Cardiac fibroblast (primary cell): ENCODE measurements around the gene ARHGAP42.

ENCODE experiments used
- DNase-seq, 2 donors: peaks; one replicate each; pipeline versions ENCODE4 v3.0.0 to v3.0.0-alpha.2; 2010; ENCODE audit warnings: low read depth in 2 of 2
- H3K4me3 ChIP-seq, 2 donors: replicated peaks in 1 of 2; 1 replicate in 1 of 2; 2 replicates in 1 of 2; pipeline ENCODE4 v1.5.1; 2011; ENCODE audit warnings: low read depth in 2 of 2, low read length in 2 of 2, mild to moderate bottlenecking in 2 of 2, moderate library complexity in 1 of 2
- TF ChIP-seq, protein P1 (sequence below): IDR thresholded peaks from one replicate; pipeline ENCODE4 v1.5.1; 2011; ENCODE audit warnings: low read depth, mild to moderate bottlenecking, low read length, inconsistent platforms

Gene ARHGAP42

DNA sequence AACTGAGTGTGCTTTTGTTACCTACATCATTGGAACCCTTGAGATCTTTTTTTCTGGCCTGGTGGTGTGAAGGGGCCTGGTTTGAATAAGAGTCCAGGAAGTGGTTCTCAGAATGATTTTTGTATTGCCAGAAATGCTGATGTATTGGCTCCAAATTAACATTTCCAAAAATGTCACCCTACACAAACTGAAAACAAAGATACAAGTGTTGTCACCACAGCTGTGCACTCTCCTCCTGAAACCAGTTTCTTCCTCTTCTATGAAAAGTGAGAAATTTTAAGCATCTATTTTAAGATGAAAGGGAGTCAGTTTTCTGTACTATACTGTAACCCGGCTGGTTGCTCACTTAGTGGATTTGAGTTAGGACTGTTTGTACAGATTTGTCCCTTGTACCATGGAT, 223.7 kb downstream of the ARHGAP42 start:
- no peak overlapping the region for H3K4me3 ChIP-seq
- no peak for DNase-seq
- TF ChIP-seq, protein P1, sequence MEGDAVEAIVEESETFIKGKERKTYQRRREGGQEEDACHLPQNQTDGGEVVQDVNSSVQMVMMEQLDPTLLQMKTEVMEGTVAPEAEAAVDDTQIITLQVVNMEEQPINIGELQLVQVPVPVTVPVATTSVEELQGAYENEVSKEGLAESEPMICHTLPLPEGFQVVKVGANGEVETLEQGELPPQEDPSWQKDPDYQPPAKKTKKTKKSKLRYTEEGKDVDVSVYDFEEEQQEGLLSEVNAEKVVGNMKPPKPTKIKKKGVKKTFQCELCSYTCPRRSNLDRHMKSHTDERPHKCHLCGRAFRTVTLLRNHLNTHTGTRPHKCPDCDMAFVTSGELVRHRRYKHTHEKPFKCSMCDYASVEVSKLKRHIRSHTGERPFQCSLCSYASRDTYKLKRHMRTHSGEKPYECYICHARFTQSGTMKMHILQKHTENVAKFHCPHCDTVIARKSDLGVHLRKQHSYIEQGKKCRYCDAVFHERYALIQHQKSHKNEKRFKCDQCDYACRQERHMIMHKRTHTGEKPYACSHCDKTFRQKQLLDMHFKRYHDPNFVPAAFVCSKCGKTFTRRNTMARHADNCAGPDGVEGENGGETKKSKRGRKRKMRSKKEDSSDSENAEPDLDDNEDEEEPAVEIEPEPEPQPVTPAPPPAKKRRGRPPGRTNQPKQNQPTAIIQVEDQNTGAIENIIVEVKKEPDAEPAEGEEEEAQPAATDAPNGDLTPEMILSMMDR, result no peak

DNA sequence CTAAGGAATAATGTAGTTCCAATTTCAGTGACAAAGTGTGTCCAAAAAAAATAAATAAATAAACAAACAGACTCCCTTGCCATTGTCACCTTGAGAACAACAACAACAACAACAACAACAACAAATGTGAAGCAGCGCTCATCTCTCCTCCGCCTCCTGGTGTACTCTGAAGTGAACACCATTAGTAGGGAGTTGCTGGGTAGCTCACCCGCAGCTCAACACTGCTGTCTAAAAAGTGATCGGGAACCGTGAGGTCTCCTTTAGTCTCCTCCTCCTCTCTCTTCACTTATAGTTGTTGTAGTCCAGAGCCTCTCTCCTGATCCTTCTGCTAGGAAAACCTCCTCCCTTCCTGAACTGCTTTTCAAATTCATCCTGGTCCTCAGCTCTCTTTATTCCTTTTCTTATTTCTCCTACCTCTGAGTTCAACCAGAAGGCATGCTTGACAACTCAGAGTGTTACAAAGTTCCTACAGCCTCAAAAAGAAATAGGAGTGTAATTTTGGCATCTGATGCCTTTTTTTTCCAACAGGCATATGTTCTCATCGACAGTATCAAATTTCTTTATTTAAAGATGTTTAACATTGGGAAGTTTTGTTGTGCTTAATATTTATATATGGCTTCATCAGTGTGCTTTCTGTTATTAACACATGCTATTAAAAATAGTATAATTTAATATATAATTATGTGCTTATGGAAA, 227.5 kb downstream of the ARHGAP42 start:
- TF ChIP-seq, protein P1, result no peak
- DNase-seq, result no peak
- H3K4me3 ChIP-seq, result no peak overlapping the region

DNA sequence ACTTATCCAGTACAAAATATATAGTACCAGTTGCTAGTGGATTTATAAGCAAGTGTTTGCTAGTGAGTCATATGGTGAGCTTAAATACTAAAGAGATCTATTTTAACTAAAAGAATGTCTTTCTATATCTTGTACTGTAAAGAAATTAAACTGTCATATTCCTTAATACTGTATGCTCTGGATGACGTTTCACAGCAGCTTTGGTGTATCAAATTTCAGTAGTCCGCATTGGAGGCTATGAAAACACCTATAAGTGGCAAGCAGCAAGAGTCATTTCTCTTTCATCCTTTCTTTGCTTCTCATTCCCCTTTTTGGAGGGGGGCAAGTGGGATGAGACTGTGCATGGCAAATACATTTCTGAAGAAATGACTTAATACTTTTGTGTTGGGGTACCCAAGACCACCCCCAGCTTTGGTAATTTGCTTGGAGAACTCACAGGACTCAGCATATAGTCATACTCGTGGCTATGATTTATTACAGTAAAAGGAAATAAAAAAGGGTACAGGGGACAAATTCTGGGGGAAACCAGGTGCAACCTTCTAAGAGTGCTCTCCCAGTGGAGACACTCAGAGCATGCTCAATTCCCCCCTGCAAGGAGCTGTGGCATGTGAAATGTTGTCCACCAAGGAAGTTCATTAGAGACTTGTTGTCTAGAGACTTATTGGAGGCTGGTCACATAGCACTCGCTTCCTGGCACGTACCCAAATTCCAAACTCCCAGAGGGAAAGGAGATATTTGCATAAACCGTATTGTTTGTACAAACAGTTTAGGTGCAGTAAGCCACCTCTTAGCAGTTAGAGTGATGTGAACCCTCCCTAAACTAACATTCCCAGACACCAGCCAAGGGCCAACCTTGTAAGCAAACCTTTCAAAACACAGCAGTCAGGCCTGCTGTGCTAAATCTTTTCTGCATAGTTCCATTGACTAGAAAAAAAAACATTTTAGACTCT, 231.7 kb downstream of the ARHGAP42 start:
- no peak overlapping the region for H3K4me3 ChIP-seq
- TF ChIP-seq, protein P1, result no peak
- peak; percentile 21 to 48 for DNase-seq

GRCh38 chr11:100920593-100920992, 233.5 kb downstream of the ARHGAP42 start:
- no peak for DNase-seq
- TF ChIP-seq, protein P1, result no peak
- H3K4me3 ChIP-seq, result no peak overlapping the region

DNA sequence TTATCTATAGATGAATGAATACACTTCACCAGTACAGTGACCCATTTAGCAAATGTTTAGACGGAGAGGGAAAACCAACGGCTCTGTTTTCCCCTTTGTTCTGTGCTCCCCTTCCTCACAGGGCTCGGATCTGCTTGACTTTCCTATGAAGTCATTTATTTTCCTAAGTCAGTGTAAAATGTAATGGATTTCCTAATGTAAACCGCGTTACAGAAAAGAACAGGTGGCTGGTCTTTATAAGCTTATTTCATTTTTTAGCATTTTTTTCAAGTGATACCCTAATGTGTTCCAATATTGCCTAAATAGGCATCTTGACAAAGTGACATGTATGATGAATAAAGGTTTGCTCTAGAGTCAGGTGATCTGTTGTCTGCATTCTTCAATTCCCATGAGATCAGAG, 235.0 kb downstream of the ARHGAP42 start:
- TF ChIP-seq, protein P1, result no peak
- no peak for DNase-seq
- H3K4me3 ChIP-seq, result no peak overlapping the region

- TF ChIP-seq, protein P1, result no peak
- H3K4me3 ChIP-seq, result no peak overlapping the region
- DNase-seq, result peak; percentile 4 to 64
These were observed 236.5 kb downstream of the ARHGAP42 start for GRCh38 chr11:100923555-100923954.
